Tibial nerve (tissue), 4 donors: ENCODE measurements around the gene LZTR1. TPM values are rescaled to one million over a fixed set of nuclear protein-coding genes. Genes with fewer than 3 reads are reported as not detected.
A peak's percentile ranks its signal among the peaks of the same experiment; 100 is the strongest.
"Not testable (repeated sequence)": the region's sequence is repeated elsewhere in the genome, so short reads cannot be mapped to it uniquely, and the experiment has no call there.

Experiments used
- DNase-seq, 2 donors: peaks; one replicate each; pipeline ENCODE4 v3.0.0-alpha.2; 2019; ENCODE audit warnings: low spot score in 2 of 2
- H3K27ac ChIP-seq, 4 donors: fragments of 200-600 bp; sonication (generic) in 3 of 4; one replicate each; pipeline ENCODE4 v1.5.1; 2017 to 2019; ENCODE audit warnings: mild to moderate bottlenecking in 1 of 4
- H3K27me3 ChIP-seq, 2 donors: fragments of 200-600 bp; sonication (generic) in 1 of 2; one replicate each; pipeline versions ENCODE4 v1.5.1 to v1.6.0; 2017 to 2019
- H3K36me3 ChIP-seq, 3 donors: fragments of 200-600 bp; sonication (generic); one replicate each; pipeline ENCODE4 v1.5.1; 2018 to 2019
- H3K4me1 ChIP-seq, 4 donors: fragments of 200-600 bp; sonication (generic) in 3 of 4; one replicate each; pipeline ENCODE4 v1.5.1; 2017 to 2019
- H3K4me3 ChIP-seq, 4 donors: fragments of 200-600 bp; sonication (generic) in 3 of 4; one replicate each; pipeline ENCODE4 v1.5.1; 2017 to 2019; ENCODE audit warnings: mild to moderate bottlenecking in 1 of 4, moderate library complexity in 1 of 4
- H3K9me3 ChIP-seq, 4 donors: fragments of 200-600 bp; sonication (generic) in 3 of 4; one replicate each; pipeline ENCODE4 v1.5.1; 2017 to 2019
- EP300 ChIP-seq, 2 donors: sonication (generic); formaldehyde crosslinking; IDR thresholded peaks; one replicate each; pipeline ENCODE4 v1.6.1; 2017; ENCODE audit warnings: antibody characterized with exemption in 2 of 2, mild to moderate bottlenecking in 1 of 2
- POLR2A ChIP-seq, 2 donors: fragments of 450-650 bp; IDR thresholded peaks; one replicate each; pipeline ENCODE4 v1.6.1; 2017; ENCODE audit warnings: antibody characterized with exemption in 2 of 2, mild to moderate bottlenecking in 2 of 2, moderate library complexity in 2 of 2
- WGBS, 2 donors: methylation state at CpG; one replicate each; pipeline ENCODE4 v1.1.5; 2018; 5-methylcytosine and 5-hydroxymethylcytosine counted together
- total RNA-seq, 4 donors: library from RNA; depleted of rRNA; stranded (reverse); fragments of >200 nt; gene quantifications; one replicate each; pipeline ENCODE4 v1.1.0, GENCODE V29; 2016
- TF ChIP-seq, protein P1 (sequence below), 5 experiments: fragments of 200-600 bp in 3 of 5; fragments of 450-650 bp in 2 of 5; sonication (generic) in 3 of 5; IDR thresholded peaks; one replicate each; pipeline ENCODE4 v1.5.1; 2016 to 2019; ENCODE audit warnings: antibody characterized with exemption in 5 of 5, mild to moderate bottlenecking in 3 of 5, moderate library complexity in 2 of 5

LZTR1 gene
- total RNA-seq, 4 donors from 2014 or later = 59.8 to 127 (median 66.5) TPM

DNA sequence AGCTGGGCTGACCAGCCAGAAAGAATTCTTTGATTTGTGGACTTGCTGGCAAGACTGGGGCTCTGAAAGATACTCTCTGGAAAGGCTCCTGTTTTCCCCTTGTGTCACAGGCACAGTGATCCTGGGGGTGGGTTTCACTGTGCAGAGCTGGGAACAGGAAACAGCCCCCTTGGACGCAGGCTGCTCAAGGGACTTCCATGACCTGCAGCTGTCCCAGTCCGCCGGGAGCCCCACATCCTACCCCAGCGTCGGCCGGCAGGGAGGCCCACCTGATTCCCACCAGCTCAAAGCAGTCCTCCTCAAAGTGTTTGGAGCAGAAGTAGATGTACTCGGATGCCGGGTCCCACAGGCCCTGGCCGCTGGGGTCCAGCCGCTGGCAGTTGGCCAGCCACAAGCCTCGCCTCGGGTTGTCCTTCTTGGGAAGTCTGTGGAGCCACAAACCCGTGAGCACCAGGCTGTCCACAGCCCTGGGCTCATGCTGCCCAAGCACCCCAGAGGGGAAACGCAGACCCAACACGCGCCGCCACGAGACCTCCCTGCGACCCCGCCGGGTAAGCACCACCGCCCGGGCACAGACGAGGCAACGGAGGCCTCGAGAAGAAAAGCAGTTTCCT lies 19.0 kb downstream of the LZTR1 start:
- 0 to 1% methylated on average over 13 to 18 of the region's 26 CpGs for WGBS, 2 donors
- DNase-seq = peak in 1 of 2 donors; percentile 29
- peaks cover 0 to 42% (median 30%) of the 10 kb centered on the region in 4 donors for H3K4me1 ChIP-seq

DNA sequence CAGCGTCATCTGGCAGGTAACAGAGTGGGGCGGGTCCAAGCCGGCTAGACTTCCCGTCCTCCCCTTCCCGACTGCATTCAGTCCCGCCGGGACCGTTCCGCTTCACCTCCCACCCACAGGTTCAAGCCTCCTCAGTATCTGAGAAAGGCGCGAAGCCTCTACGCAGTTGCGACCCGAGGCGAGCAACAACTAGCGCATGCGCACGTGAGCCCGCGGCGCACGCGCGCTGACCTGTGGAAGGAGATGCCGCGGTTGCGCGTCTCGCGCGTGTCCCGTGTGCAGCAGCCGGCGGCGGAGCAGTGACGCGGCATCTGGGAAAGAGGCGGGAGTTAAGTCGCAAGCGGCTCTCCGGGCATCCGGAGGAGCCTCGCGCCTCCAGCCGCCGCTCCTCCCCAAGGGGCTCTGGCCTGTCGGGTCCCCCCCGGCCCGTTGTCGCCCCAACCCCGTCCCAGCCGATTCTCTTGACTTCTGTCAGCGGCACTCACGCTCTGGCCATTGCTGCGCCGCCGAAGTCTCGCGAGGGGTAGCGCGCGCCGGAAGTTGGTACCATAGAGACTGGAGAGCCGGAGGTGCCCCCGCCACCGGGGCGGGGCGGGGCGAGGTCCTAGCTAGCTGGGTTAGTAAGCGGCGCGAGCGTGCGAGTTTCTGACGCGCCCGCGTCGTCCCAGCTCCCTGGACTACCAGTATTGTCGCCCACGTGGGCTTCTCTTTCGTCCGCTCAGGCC lies 19.7 kb downstream of the LZTR1 start, which contains the start of gene THAP7:
THAP7 (minus strand) TSS at position 518 of the 725 bp plus-strand sequence; CDS start at position 311, 207 bp downstream.
- no peaks in the 10 kb centered on the region for H3K9me3 ChIP-seq
- TF ChIP-seq EP300 (IDR thresholded peaks at IDR 0.05) (peak; percentile 90 to 94), POLR2A (IDR thresholded peaks at IDR 0.05) (peak; percentile 69 to 87)
- TF ChIP-seq, protein P1, sequence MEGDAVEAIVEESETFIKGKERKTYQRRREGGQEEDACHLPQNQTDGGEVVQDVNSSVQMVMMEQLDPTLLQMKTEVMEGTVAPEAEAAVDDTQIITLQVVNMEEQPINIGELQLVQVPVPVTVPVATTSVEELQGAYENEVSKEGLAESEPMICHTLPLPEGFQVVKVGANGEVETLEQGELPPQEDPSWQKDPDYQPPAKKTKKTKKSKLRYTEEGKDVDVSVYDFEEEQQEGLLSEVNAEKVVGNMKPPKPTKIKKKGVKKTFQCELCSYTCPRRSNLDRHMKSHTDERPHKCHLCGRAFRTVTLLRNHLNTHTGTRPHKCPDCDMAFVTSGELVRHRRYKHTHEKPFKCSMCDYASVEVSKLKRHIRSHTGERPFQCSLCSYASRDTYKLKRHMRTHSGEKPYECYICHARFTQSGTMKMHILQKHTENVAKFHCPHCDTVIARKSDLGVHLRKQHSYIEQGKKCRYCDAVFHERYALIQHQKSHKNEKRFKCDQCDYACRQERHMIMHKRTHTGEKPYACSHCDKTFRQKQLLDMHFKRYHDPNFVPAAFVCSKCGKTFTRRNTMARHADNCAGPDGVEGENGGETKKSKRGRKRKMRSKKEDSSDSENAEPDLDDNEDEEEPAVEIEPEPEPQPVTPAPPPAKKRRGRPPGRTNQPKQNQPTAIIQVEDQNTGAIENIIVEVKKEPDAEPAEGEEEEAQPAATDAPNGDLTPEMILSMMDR (IDR thresholded peaks at IDR 0.05) = peak in 1 of 5 experiments; percentile 16
- peaks cover 0 to 39% (median 9%) of the 10 kb centered on the region in 3 donors for H3K36me3 ChIP-seq
- peak within 1 kb of the TSS; percentile 59 to 90 (median 84) for H3K4me3 ChIP-seq
- DNase-seq = peak; percentile 95 to 97
- H3K27ac ChIP-seq = peak within 1 kb of the TSS; percentile 96 to 99 (median 98)
- peaks cover 0 to 42% (median 30%) of the 10 kb centered on the region in 4 donors for H3K4me1 ChIP-seq
- WGBS, 2 donors = 0 to 1% methylated on average over 55 to 59 of the region's 83 CpGs
- no peaks in the 10 kb centered on the region for H3K27me3 ChIP-seq

More for the DNA sequence above, 19.0 kb downstream of the LZTR1 start:
- H3K27me3 ChIP-seq = no peaks in the 10 kb centered on the region
- H3K4me3 ChIP-seq = peak overlapping the region; percentile 59 to 90 (median 84)
- TF ChIP-seq EP300 (IDR thresholded peaks at IDR 0.05) = no peak
- TF ChIP-seq, protein P1 (IDR thresholded peaks at IDR 0.05) = no peak
- no peak for TF ChIP-seq POLR2A (IDR thresholded peaks at IDR 0.05)
- peaks cover 0 to 46% (median 9%) of the 10 kb centered on the region in 3 donors for H3K36me3 ChIP-seq
- H3K9me3 ChIP-seq = no peaks in the 10 kb centered on the region
- peak overlapping the region; percentile 96 to 99 (median 98) for H3K27ac ChIP-seq

DNA sequence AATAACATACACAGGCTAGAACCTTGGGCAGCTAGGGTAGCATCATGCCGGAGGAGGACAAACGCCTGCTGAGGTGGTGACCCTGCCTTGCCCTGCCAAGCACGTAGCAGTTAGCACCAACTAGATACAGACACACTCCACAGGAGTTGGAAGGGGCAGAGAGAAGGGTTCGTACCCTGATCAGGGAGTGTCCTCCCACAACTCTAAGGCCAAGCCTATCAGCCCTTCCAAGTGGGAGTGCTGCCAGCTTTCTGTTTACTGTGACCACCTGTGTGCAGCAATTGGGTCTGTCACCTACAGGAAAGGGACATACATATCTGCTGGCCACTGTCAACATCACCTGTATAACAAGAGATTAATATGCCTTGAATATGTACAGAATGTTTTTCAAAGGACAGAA lies 21.7 kb downstream of the LZTR1 start:
- Histone ChIP-seq H3K4me1 (peaks cover 0 to 41% (median 30%) of the 10 kb centered on the region in 4 donors), H3K36me3 (peaks cover 0 to 19% (median 9%) of the 10 kb centered on the region in 3 donors), H3K9me3 (no peaks in the 10 kb centered on the region), H3K27ac (peak overlapping the region in 1 of 4 donors; percentile 99), H3K4me3 (no peak overlapping the region), H3K27me3 (no peaks in the 10 kb centered on the region)
- DNase-seq = no peak
- TF ChIP-seq, protein P1 (IDR thresholded peaks at IDR 0.05) = no peak
- no peak for TF ChIP-seq POLR2A (IDR thresholded peaks at IDR 0.05)
- no peak for TF ChIP-seq EP300 (IDR thresholded peaks at IDR 0.05)
- 68 to 77% methylated on average over 4 of the region's 4 CpGs for WGBS, 2 donors

DNA sequence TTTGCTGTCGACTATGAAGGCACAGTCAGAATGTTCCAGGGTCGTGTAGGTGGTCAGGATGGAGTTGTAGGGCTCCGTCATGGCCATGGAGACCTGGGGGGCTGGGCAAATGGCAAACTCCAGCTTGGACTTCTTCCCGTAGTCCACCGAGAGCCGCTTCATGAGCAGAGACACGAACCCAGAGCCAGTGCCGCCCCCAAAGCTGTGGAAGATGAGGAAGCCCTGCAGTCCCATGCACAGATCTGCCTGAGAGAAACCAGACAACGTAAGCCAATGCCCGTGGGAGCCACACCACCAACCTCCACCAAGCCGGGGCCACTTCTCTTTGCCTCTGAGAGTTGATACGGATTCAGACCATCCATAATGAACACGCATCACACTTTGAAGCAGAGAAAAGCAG lies 27.1 kb downstream of the LZTR1 start:
- H3K27ac ChIP-seq, DNase-seq, H3K9me3 ChIP-seq, H3K27me3 ChIP-seq, H3K4me3 ChIP-seq, H3K36me3 ChIP-seq, H3K4me1 ChIP-seq: not testable (repeated sequence)
- WGBS, 2 donors = 89 to 92% methylated on average over 13 of the region's 13 CpGs

DNA sequence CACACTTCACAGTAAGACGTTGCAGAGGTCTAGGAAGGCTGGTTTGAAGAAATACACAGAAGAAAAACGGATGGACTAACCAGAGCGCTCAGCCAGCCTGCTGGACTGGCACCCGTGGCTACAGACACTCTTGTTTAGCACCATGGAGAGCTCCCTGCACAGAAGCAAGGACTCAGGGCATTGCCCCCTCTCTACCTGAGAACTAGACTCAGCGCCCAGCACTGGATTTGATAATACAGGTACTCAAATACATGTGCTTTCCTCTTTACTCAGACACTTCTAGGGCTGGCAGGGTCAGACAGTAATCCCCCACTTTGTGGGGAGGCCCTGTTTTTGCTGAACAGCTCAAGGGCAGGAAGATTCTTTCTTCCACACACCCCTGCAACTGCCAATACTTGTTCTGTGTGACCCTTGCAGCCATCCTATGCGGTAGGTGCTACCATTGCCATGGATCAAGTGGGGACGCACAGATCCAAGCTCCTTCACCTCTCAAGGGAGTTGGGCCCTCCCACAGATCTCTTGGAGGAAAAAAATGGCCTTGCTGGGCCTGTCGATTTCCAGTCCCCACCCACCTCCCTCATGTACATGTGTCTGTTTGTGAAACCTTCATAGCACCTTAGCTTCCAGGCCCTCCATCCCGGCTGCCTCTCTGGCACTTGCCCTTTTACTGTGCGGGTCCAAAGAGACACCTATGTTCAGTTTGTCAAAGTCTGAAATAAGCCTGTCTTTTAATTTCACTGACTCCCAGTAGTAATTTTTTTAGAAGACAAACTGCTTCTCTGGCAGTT lies 27.7 kb downstream of the LZTR1 start:
- no peaks in the 10 kb centered on the region for H3K36me3 ChIP-seq
- TF ChIP-seq EP300 (IDR thresholded peaks at IDR 0.05) (no peak), POLR2A (IDR thresholded peaks at IDR 0.05) (no peak)
- TF ChIP-seq, protein P1 (IDR thresholded peaks at IDR 0.05) = no peak
- no peaks in the 10 kb centered on the region for H3K27me3 ChIP-seq
- WGBS, 2 donors = 52% methylated on average over 9 to 10 of the region's 10 CpGs
- no peaks in the 10 kb centered on the region for H3K9me3 ChIP-seq
- DNase-seq = no peak
- H3K4me1 ChIP-seq = peaks cover 0 to 13% (median 10%) of the 10 kb centered on the region in 4 donors
- H3K4me3 ChIP-seq = no peak overlapping the region
- no peak overlapping the region for H3K27ac ChIP-seq
